Measurements from ENCODE around the gene NKX3-2.

The NKX3-2 gene

GRCh38 chr4:13534344-13535063, 9.8 kb downstream of the NKX3-2 start:
- Histone ChIP-seq H3K4me3 (ENCODE audit: low read length) (no peak overlapping the region), H3K9me3 (ENCODE audit: low read length) (peaks cover 16% of the 10 kb centered on the region), H3K27me3 (ENCODE audit: insufficient read depth, low read length) (peaks cover 77% of the 10 kb centered on the region), H3K4me1 (ENCODE audit: insufficient read depth, low read length) (peaks cover 6% of the 10 kb centered on the region), H3K36me3 (ENCODE audit: insufficient read depth, low read length) (no peaks in the 10 kb centered on the region), H2AFZ (ENCODE audit: low read depth, low read length) (no peak overlapping the region)

- H3K4me3 ChIP-seq (ENCODE audit: low read length), result no peak overlapping the region
- no peak overlapping the region for H2AFZ ChIP-seq (ENCODE audit: low read depth, low read length)
- peaks cover 16% of the 10 kb centered on the region for H3K9me3 ChIP-seq (ENCODE audit: low read length)
- peaks cover 6% of the 10 kb centered on the region for H3K4me1 ChIP-seq (ENCODE audit: insufficient read depth, low read length)
- H3K27me3 ChIP-seq (ENCODE audit: insufficient read depth, low read length), result peaks cover 83% of the 10 kb centered on the region
- no peaks in the 10 kb centered on the region for H3K36me3 ChIP-seq (ENCODE audit: insufficient read depth, low read length)
These were observed 10.5 kb downstream of the NKX3-2 start for GRCh38 chr4:13533670-13534343.

GRCh38 chr4:13531625-13531998, 12.7 kb downstream of the NKX3-2 start:
- peaks cover 82% of the 10 kb centered on the region for H3K27me3 ChIP-seq (ENCODE audit: insufficient read depth, low read length)
- H3K36me3 ChIP-seq (ENCODE audit: insufficient read depth, low read length), result no peaks in the 10 kb centered on the region
- no peak overlapping the region for H2AFZ ChIP-seq (ENCODE audit: low read depth, low read length)
- H3K9me3 ChIP-seq (ENCODE audit: low read length), result peaks cover 5% of the 10 kb centered on the region
- peaks cover 6% of the 10 kb centered on the region for H3K4me1 ChIP-seq (ENCODE audit: insufficient read depth, low read length)
- H3K4me3 ChIP-seq (ENCODE audit: low read length), result no peak overlapping the region

GRCh38 chr4:13530823-13531624, 13.3 kb downstream of the NKX3-2 start:
- H3K9me3 ChIP-seq (ENCODE audit: low read length), result peaks cover 5% of the 10 kb centered on the region
- H2AFZ ChIP-seq (ENCODE audit: low read depth, low read length), result no peak overlapping the region
- H3K27me3 ChIP-seq (ENCODE audit: insufficient read depth, low read length), result peaks cover 84% of the 10 kb centered on the region
- no peaks in the 10 kb centered on the region for H3K36me3 ChIP-seq (ENCODE audit: insufficient read depth, low read length)
- H3K4me1 ChIP-seq (ENCODE audit: insufficient read depth, low read length), result peaks cover 6% of the 10 kb centered on the region
- H3K4me3 ChIP-seq (ENCODE audit: low read length), result no peak overlapping the region

GRCh38 chr4:13529128-13529919, 15.0 kb downstream of the NKX3-2 start:
- no peak overlapping the region for H2AFZ ChIP-seq (ENCODE audit: low read depth, low read length)
- H3K4me3 ChIP-seq (ENCODE audit: low read length), result no peak overlapping the region
- H3K27me3 ChIP-seq (ENCODE audit: insufficient read depth, low read length), result peaks cover 85% of the 10 kb centered on the region
- H3K36me3 ChIP-seq (ENCODE audit: insufficient read depth, low read length), result no peaks in the 10 kb centered on the region
- peaks cover 3% of the 10 kb centered on the region for H3K4me1 ChIP-seq (ENCODE audit: insufficient read depth, low read length)
- H3K9me3 ChIP-seq (ENCODE audit: low read length), result peaks cover 7% of the 10 kb centered on the region

GRCh38 chr4:13528821-13529127, 15.5 kb downstream of the NKX3-2 start:
- peaks cover 85% of the 10 kb centered on the region for H3K27me3 ChIP-seq (ENCODE audit: insufficient read depth, low read length)
- H3K4me3 ChIP-seq (ENCODE audit: low read length), result no peak overlapping the region
- no peak overlapping the region for H2AFZ ChIP-seq (ENCODE audit: low read depth, low read length)
- H3K36me3 ChIP-seq (ENCODE audit: insufficient read depth, low read length), result no peaks in the 10 kb centered on the region
- peaks cover 12% of the 10 kb centered on the region for H3K9me3 ChIP-seq (ENCODE audit: low read length)
- H3K4me1 ChIP-seq (ENCODE audit: insufficient read depth, low read length), result peaks cover 3% of the 10 kb centered on the region

GRCh38 chr4:13527981-13528820, 16.1 kb downstream of the NKX3-2 start:
- peaks cover 86% of the 10 kb centered on the region for H3K27me3 ChIP-seq (ENCODE audit: insufficient read depth, low read length)
- no peak overlapping the region for H3K4me3 ChIP-seq (ENCODE audit: low read length)
- no peaks in the 10 kb centered on the region for H3K36me3 ChIP-seq (ENCODE audit: insufficient read depth, low read length)
- peaks cover 3% of the 10 kb centered on the region for H3K4me1 ChIP-seq (ENCODE audit: insufficient read depth, low read length)
- no peak overlapping the region for H2AFZ ChIP-seq (ENCODE audit: low read depth, low read length)
- peaks cover 17% of the 10 kb centered on the region for H3K9me3 ChIP-seq (ENCODE audit: low read length)

- H3K4me3 ChIP-seq (ENCODE audit: low read length), result no peak overlapping the region
- H3K9me3 ChIP-seq (ENCODE audit: low read length), result peaks cover 21% of the 10 kb centered on the region
- peaks cover 88% of the 10 kb centered on the region for H3K27me3 ChIP-seq (ENCODE audit: insufficient read depth, low read length)
- H3K4me1 ChIP-seq (ENCODE audit: insufficient read depth, low read length), result peaks cover 3% of the 10 kb centered on the region
- H3K36me3 ChIP-seq (ENCODE audit: insufficient read depth, low read length), result no peaks in the 10 kb centered on the region
- H2AFZ ChIP-seq (ENCODE audit: low read depth, low read length), result no peak overlapping the region
These were observed 16.9 kb downstream of the NKX3-2 start for GRCh38 chr4:13527192-13527980.

- Histone ChIP-seq H3K27me3 (ENCODE audit: insufficient read depth, low read length) (peaks cover 91% of the 10 kb centered on the region), H3K4me1 (ENCODE audit: insufficient read depth, low read length) (peaks cover 3% of the 10 kb centered on the region), H3K36me3 (ENCODE audit: insufficient read depth, low read length) (no peaks in the 10 kb centered on the region)
These were observed 17.6 kb downstream of the NKX3-2 start for GRCh38 chr4:13526658-13527057.

GRCh38 chr4:13525606-13526281, 18.6 kb downstream of the NKX3-2 start:
- Histone ChIP-seq H3K4me1 (ENCODE audit: insufficient read depth, low read length) (no peaks in the 10 kb centered on the region), H2AFZ (ENCODE audit: low read depth, low read length) (no peak overlapping the region), H3K9me3 (ENCODE audit: low read length) (peaks cover 21% of the 10 kb centered on the region), H3K36me3 (ENCODE audit: insufficient read depth, low read length) (no peaks in the 10 kb centered on the region), H3K27me3 (ENCODE audit: insufficient read depth, low read length) (peaks cover 88% of the 10 kb centered on the region), H3K4me3 (ENCODE audit: low read length) (no peak overlapping the region)

More at GRCh38 chr4:13526658-13527057, 17.6 kb downstream of the NKX3-2 start:
- H3K4me3 ChIP-seq (ENCODE audit: low read length), result no peak overlapping the region
- peaks cover 21% of the 10 kb centered on the region for H3K9me3 ChIP-seq (ENCODE audit: low read length)
- no peak overlapping the region for H2AFZ ChIP-seq (ENCODE audit: low read depth, low read length)

GRCh38 chr4:13524504-13525243, 19.6 kb downstream of the NKX3-2 start:
- Histone ChIP-seq H3K4me1 (ENCODE audit: insufficient read depth, low read length) (no peaks in the 10 kb centered on the region), H3K36me3 (ENCODE audit: insufficient read depth, low read length) (no peaks in the 10 kb centered on the region), H3K27me3 (ENCODE audit: insufficient read depth, low read length) (peaks cover 80% of the 10 kb centered on the region), H3K9me3 (ENCODE audit: low read length) (peaks cover 21% of the 10 kb centered on the region), H3K4me3 (ENCODE audit: low read length) (no peak overlapping the region), H2AFZ (ENCODE audit: low read depth, low read length) (no peak overlapping the region)
